GM12878 (cell line): ENCODE measurements around the gene AP3B2. TPM values are rescaled to one million over a fixed set of nuclear protein-coding genes. Genes with fewer than 3 reads are reported as not detected.

Source experiments
- ATAC-seq: fragments of 200-7000 bp; cut with Tn5 transposase; 3 replicates; pipeline ENCODE4 v1.9.1; 2020; ENCODE audit warnings: mild to moderate bottlenecking, moderate library complexity
- BruUV-seq: library from RNA; stranded (reverse); fragments of 400-500 nt; replicated peaks from 2 replicates; lab custom pipeline; 2021; lab: Mats Ljungman, UMichigan
- CTCF ChIA-PET: fragments of 300-600 bp; sonication (Branson Sonifier 250); formaldehyde crosslinking; extraction: SDS; loops from one replicate; lab custom pipeline; 2021; ENCODE audit warnings: inconsistent platforms; lab: Yijun Ruan, JAX
- POLR2A ChIA-PET: fragments of 350-600 bp; formaldehyde crosslinking; extraction: SDS; loops from one replicate; lab custom pipeline; 2021; ENCODE audit warnings: inconsistent platforms; lab: Charles Lee
- RAD21 ChIA-PET: fragments of 300-600 bp; sonication (Branson Sonifier 250); formaldehyde crosslinking; loops from one replicate; lab custom pipeline; 2023; ENCODE audit warnings: antibody characterized with exemption; ENCODE audit not compliant: unreplicated experiment; lab: Charles Lee
- SMC1A ChIA-PET: fragments of 300-600 bp; sonication (Branson Sonifier 250); formaldehyde crosslinking; loops from one replicate; lab custom pipeline; 2023; ENCODE audit not compliant: unreplicated experiment, uncharacterized antibody; lab: Charles Lee
- DNase-seq: peaks from one replicate; pipeline ENCODE4 v3.0.0-alpha.2; 2011; ENCODE audit warnings: low read depth, low spot score
- FAIRE-seq: peaks from 3 replicates; lab custom pipeline; 2011; peaks lifted over from hg19 to GRCh38; lab: Jason Lieb, UNC
- H2AFZ ChIP-seq: 2 replicates; pipeline ENCODE4 v1.6.0; 2011; ENCODE audit warnings: low read depth, low read length, control low read depth; ENCODE audit not compliant: control insufficient read depth
- H3K27ac ChIP-seq: 2 replicates; pipeline ENCODE4 v1.5.1; 2011; ENCODE audit warnings: control low read depth; ENCODE audit not compliant: control insufficient read depth, insufficient read depth
- H3K27me3 ChIP-seq, 2 experiments: replicated peaks in 1 of 2; 2 replicates each; pipeline versions ENCODE4 v1.6.0 to v1.6.1; 2011; ENCODE audit warnings: low read length in 1 of 2; ENCODE audit not compliant: control insufficient read depth in 2 of 2, insufficient read depth in 2 of 2
- H3K36me3 ChIP-seq, 2 experiments: 2 replicates each; pipeline ENCODE4 v1.5.1; 2011; ENCODE audit warnings: low read length in 1 of 2; ENCODE audit not compliant: control insufficient read depth in 2 of 2, insufficient read depth in 2 of 2
- H3K4me1 ChIP-seq: 2 replicates; pipeline ENCODE4 v1.6.1; 2011; ENCODE audit warnings: mild to moderate bottlenecking, low read length, moderate library complexity, mixed read lengths; ENCODE audit not compliant: control insufficient read depth, insufficient read depth
- H3K4me2 ChIP-seq: 2 replicates; pipeline ENCODE4 v1.6.0; 2011; ENCODE audit warnings: control low read depth; ENCODE audit not compliant: control insufficient read depth, insufficient read depth
- H3K4me3 ChIP-seq: fragments of 200-600 bp; sonication (generic); 2 replicates; pipeline ENCODE4 v1.5.1; 2016
- H3K79me2 ChIP-seq: 2 replicates; pipeline ENCODE4 v1.6.0; 2011; ENCODE audit warnings: low read length; ENCODE audit not compliant: control insufficient read depth, insufficient read depth
- H3K9ac ChIP-seq: 2 replicates; pipeline ENCODE4 v1.8.0; 2011; ENCODE audit warnings: low read length, control low read depth, mixed read lengths; ENCODE audit not compliant: control insufficient read depth, insufficient read depth
- H3K9me3 ChIP-seq: replicated peaks from 3 replicates; pipeline ENCODE4 v1.5.1; 2011; ENCODE audit warnings: mild to moderate bottlenecking, low read length; ENCODE audit not compliant: control insufficient read depth, insufficient read depth
- H4K20me1 ChIP-seq: 2 replicates; pipeline ENCODE4 v1.6.0; 2011; ENCODE audit not compliant: control insufficient read depth, insufficient read depth
- FOS ChIP-seq: IDR thresholded peaks from 3 replicates; pipeline ENCODE4 v1.6.1; 2011; ENCODE audit warnings: borderline replicate concordance; ENCODE audit not compliant: insufficient read length; ENCODE audit errors: extremely low read depth
- HDAC2 ChIP-seq: fragments of 200-600 bp; sonication (generic); IDR thresholded peaks from 2 replicates; pipeline ENCODE4 v1.6.1; 2017
- MYB ChIP-seq: fragments of 150-350 bp; IDR thresholded peaks from 2 replicates; pipeline ENCODE4 v1.6.1; 2014; ENCODE audit warnings: mild to moderate bottlenecking, low read depth, low read length, borderline replicate concordance
- MYC ChIP-seq: IDR thresholded peaks from 2 replicates; pipeline ENCODE4 v1.6.1; 2011; ENCODE audit warnings: mild to moderate bottlenecking, low read length, moderate library complexity, inconsistent platforms; ENCODE audit not compliant: insufficient read depth, insufficient replicate concordance, insufficient read length, severe bottlenecking
- NKRF ChIP-seq: fragments of 450-650 bp; conservative IDR thresholded peaks from 2 replicates; pipeline ENCODE4 v1.6.1; 2017; ENCODE audit warnings: mild to moderate bottlenecking, moderate library complexity
- POLR2A ChIP-seq: IDR thresholded peaks from 2 replicates; pipeline ENCODE4 v1.6.1; 2011; ENCODE audit warnings: low read depth, mild to moderate bottlenecking, low read length
- POU2F2 ChIP-seq: IDR thresholded peaks from 3 replicates; pipeline ENCODE4 v1.6.1; 2011; ENCODE audit warnings: low read depth, mild to moderate bottlenecking, low read length, borderline replicate concordance
- RAD51 ChIP-seq: fragments of 450-650 bp; IDR thresholded peaks from 2 replicates; pipeline ENCODE4 v1.6.1; 2016; ENCODE audit warnings: moderate library complexity, mild to moderate bottlenecking, inconsistent platforms
- SUZ12 ChIP-seq: fragments of 200-600 bp; sonication (generic); IDR thresholded peaks from one replicate; pipeline ENCODE4 v1.6.1; 2018; ENCODE audit warnings: antibody characterized with exemption, mild to moderate bottlenecking; ENCODE audit not compliant: unreplicated experiment
- TCF7 ChIP-seq: IDR thresholded peaks from 2 replicates; pipeline ENCODE4 v1.6.1; 2014; ENCODE audit warnings: antibody characterized with exemption, borderline replicate concordance
- WGBS: methylation state at CpG from one replicate; pipeline ENCODE4 v1.1.6; 2016; ENCODE audit warnings: low lambda C conversion rate; ENCODE audit not compliant: insufficient replicate concordance, insufficient coverage; ENCODE audit errors: missing lambda C conversion rate; 5-methylcytosine and 5-hydroxymethylcytosine counted together
- in situ Hi-C: fragments of 300-500 bp; cut with MboI; formaldehyde crosslinking; loops from 9 replicates; pipeline ENCODE4 v1.14.3; 2018; ENCODE audit warnings: mixed read lengths
- intact Hi-C: fragments of 100-400 bp; cut with micrococcal nuclease; formaldehyde crosslinking; loops from one replicate; pipeline ENCODE4 v1.14.2; 2022; ENCODE audit not compliant: unreplicated experiment
- polyA plus RNA-seq, 11 experiments: library from polyadenylated mRNA; depleted of rRNA in 4 of 11; unstranded in 6 of 11; stranded (reverse) in 5 of 11; fragments of >200 nt; fragmentation: Nextera tagmentation in 4 of 11; fragmentation: Illumina TruSeq in 1 of 11; extraction: Ambion mirVana in 4 of 11; extraction: Trizol in 1 of 11; gene quantifications; 1 replicate in 1 of 11; 2 replicates in 10 of 11; pipeline versions ENCODE4 v1.2.1 to v1.2.3, GENCODE V29; 2011 to 2016; ENCODE audit warnings: inconsistent platforms in 2 of 11, missing spikeins in 2 of 11, low read depth in 1 of 11
- total RNA-seq, 4 experiments: library from RNA; depleted of rRNA in 3 of 4; stranded (reverse); fragments of >200 nt in 3 of 4; fragmentation: Illumina TruSeq in 1 of 4; extraction: Trizol in 1 of 4; gene quantifications; 2 replicates each; pipeline versions ENCODE4 v1.2.1 to v1.2.3, GENCODE V29; 2013 to 2021
- TF ChIP-seq, protein P1 (sequence below): IDR thresholded peaks from 2 replicates; pipeline ENCODE4 v1.6.1; 2011; ENCODE audit warnings: low read depth, mild to moderate bottlenecking, low read length, moderate library complexity, borderline replicate concordance; ENCODE audit errors: extremely low read depth

The AP3B2 gene
- total and polyA plus RNA-seq, 10 of the 15 experiments (the other 5 are each of a cell fraction or from before 2014, with no cell fraction given) = not detected

GRCh38 chr15:82739086-82739485 is 29.4 kb upstream of the AP3B2 start (continued):
- TF ChIP-seq NKRF (no peak), HDAC2 (no peak), FOS (no peak), POU2F2 (no peak), MYC (no peak), TCF7 (no peak)

DNA sequence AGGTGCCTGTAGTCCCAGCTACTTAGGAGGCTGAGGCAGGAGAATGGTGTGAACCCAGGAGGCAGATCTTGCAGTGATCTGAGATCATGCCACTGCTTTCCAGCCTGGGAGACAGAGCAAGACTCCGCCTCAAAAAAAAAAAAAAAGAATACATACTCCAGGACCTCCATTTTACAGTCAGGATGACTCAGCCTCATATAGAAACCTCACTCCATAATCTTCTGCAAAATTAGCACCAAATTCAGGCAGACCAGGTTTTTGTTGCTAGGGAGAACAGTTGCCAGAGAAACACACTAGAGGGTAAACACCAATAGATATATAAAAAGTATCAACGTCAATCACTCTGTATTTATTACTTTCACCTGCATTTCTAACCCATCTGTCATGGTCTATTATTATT is 28.3 kb upstream of the AP3B2 start:
- in situ Hi-C loops = no loop called here
- H3K79me2 ChIP-seq = no peaks in the 10 kb centered on the region
- no peak overlapping the region for H3K9ac ChIP-seq
- H4K20me1 ChIP-seq = no peaks in the 10 kb centered on the region
- RAD21 ChIA-PET = no interaction called here
- CTCF ChIA-PET = no interaction called here
- no peak for TF ChIP-seq POLR2A
- TF ChIP-seq MYB = no peak
- TF ChIP-seq SUZ12 = no peak
- no peak for TF ChIP-seq RAD51
- TF ChIP-seq, protein P1, sequence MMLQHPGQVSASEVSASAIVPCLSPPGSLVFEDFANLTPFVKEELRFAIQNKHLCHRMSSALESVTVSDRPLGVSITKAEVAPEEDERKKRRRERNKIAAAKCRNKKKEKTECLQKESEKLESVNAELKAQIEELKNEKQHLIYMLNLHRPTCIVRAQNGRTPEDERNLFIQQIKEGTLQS = no peak
- no peaks in the 10 kb centered on the region for H3K9me3 ChIP-seq
- H3K27me3 ChIP-seq = no peaks in the 10 kb centered on the region
- H3K4me1 ChIP-seq = no peaks in the 10 kb centered on the region
- H2AFZ ChIP-seq = no peak overlapping the region
- no peak for DNase-seq
- intact Hi-C loops = no loop called here
- no peak overlapping the region for H3K27ac ChIP-seq
- WGBS = 100% methylated on average over 2 of the region's 2 CpGs
- no TSS peak for BruUV-seq
- no peak for ATAC-seq
- no peak overlapping the region for H3K4me3 ChIP-seq
- peaks cover 0 to 3% of the 10 kb centered on the region in 2 experiments; a peak in 1 of 4 replicates for H3K36me3 ChIP-seq
- POLR2A ChIA-PET = interaction anchor here (0.6 kb wide), 1 partner anchor 8 kb away, joined by 3 read pairs; no protein-coding TSS in a partner anchor
- no peak for FAIRE-seq
- no peak overlapping the region for H3K4me2 ChIP-seq
- SMC1A ChIA-PET = no interaction called here
